ENCODE data around the gene PPIL4. TPM values are rescaled to one million over a fixed set of nuclear protein-coding genes. Genes with fewer than 3 reads are reported as not detected.

Gene PPIL4
- total and polyA plus RNA-seq, 12 donors: 9.4 to 22.0 (median 17.6) TPM

DNA sequence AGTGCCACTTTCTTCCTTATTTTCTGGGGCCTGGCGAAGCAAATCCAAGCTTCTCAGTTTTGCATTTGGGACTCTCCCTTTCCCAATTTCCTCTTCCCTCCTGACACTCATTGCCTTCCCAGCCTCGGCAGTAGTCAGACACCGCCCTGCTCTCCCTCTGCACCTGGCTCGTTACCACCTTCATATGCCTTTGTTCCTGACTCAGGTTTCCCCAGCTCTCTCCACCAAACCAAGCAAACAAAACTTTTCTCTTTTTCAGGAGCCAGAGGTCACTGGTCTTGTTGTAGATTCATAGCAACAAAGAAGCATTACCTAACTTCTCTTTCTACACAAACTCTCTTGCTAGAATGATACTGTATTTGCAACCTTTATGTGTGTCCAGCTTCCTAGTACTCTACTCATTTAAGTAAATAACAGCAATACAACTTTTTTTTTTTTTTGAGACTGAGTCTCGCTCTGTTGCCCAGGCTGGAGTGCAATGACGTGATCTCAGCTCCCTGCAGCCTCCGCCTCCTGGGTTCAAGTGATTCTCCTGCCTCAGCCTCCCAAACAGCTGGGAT, 52.0 kb downstream of the PPIL4 start:
- ATAC-seq (no peak), DNase-seq (no peak)
- Histone ChIP-seq H3K4me1 (peaks cover 0 to 5% (median under 1%) of the 10 kb centered on the region in 9 donors), H3K27ac (no peak overlapping the region), H3K27me3 (no peaks in the 10 kb centered on the region), H3K4me3 (no peak overlapping the region), H3K36me3 (no peaks in the 10 kb centered on the region), H3K9me3 (no peaks in the 10 kb centered on the region)
- intact Hi-C loops (cut with DNase I): no loop called here
- TF ChIP-seq CTCF (IDR thresholded peaks at IDR 0.05): no peak
- 94 to 95% methylated on average over 7 of the region's 7 CpGs for WGBS, 2 donors

- no peaks in the 10 kb centered on the region for H3K27me3 ChIP-seq
- no peaks in the 10 kb centered on the region for H3K36me3 ChIP-seq
- 95 to 96% methylated on average over 4 of the region's 4 CpGs for WGBS, 2 donors
- peaks cover 0 to 3% (median 0%) of the 10 kb centered on the region in 9 donors for H3K4me1 ChIP-seq
- no peak for TF ChIP-seq CTCF (IDR thresholded peaks at IDR 0.05)
- no peak overlapping the region for H3K4me3 ChIP-seq
- intact Hi-C loops (cut with DNase I): no loop called here
- H3K27ac ChIP-seq: no peak overlapping the region
- ATAC-seq (no peak), DNase-seq (no peak)
- no peaks in the 10 kb centered on the region for H3K9me3 ChIP-seq
Observed at GRCh38 chr6:149492798-149493343, 53.0 kb downstream of the PPIL4 start.

- 92 to 93% methylated on average over 4 of the region's 4 CpGs for WGBS, 2 donors
- Histone ChIP-seq H3K4me1 (peaks cover 0 to 14% (median 9%) of the 10 kb centered on the region in 9 donors), H3K27me3 (peaks cover 0 to 10% (median 0%) of the 10 kb centered on the region in 7 donors), H3K9me3 (no peaks in the 10 kb centered on the region), H3K27ac (no peak overlapping the region), H3K4me3 (no peak overlapping the region), H3K36me3 (no peaks in the 10 kb centered on the region)
- no peak for DNase-seq
- intact Hi-C loops (cut with DNase I): no loop called here
- no peak for ATAC-seq
- no peak for TF ChIP-seq CTCF (IDR thresholded peaks at IDR 0.05)
Observed at GRCh38 chr6:149489967-149490366, 55.9 kb downstream of the PPIL4 start.

- 55 to 93% methylated on average over 3 of the region's 3 CpGs for WGBS, 2 donors
Observed at GRCh38 chr6:149488815-149489214, 57.0 kb downstream of the PPIL4 start.

More at GRCh38 chr6:149488815-149489214, 57.0 kb downstream of the PPIL4 start:
- H3K9me3 ChIP-seq: no peaks in the 10 kb centered on the region
- H3K27ac ChIP-seq: no peak overlapping the region
- no peak for TF ChIP-seq CTCF (IDR thresholded peaks at IDR 0.05)
- H3K4me3 ChIP-seq: no peak overlapping the region
- ATAC-seq (no peak), DNase-seq (no peak)
- H3K4me1 ChIP-seq: peaks cover 0 to 22% (median 18%) of the 10 kb centered on the region in 9 donors
- no peaks in the 10 kb centered on the region for H3K36me3 ChIP-seq
- intact Hi-C loops (cut with DNase I): no loop called here
- H3K27me3 ChIP-seq: peaks cover 0 to 10% (median 0%) of the 10 kb centered on the region in 7 donors

All from heart right ventricle (tissue), 16 donors.